Adrenal gland (tissue), 19 donors: Measurements from ENCODE around the gene AZU1. TPM values are rescaled to one million over a fixed set of nuclear protein-coding genes. Genes with fewer than 3 reads are reported as not detected.
A peak's percentile ranks its signal among the peaks of the same experiment; 100 is the strongest.

ENCODE experiments used
- DNase-seq, 7 donors: peaks; one replicate each; pipeline ENCODE4 v3.0.0-alpha.2; 2019 to 2020
- H3K27ac ChIP-seq, 5 donors: fragments of 200-600 bp; sonication (generic) in 4 of 5; 1 replicate in 3 of 5; 2 replicates in 2 of 5; pipeline versions ENCODE4 v1.5.1 to v1.8.0; 2016 to 2020; ENCODE audit warnings: mild to moderate bottlenecking in 1 of 5
- H3K27me3 ChIP-seq: fragments of 200-600 bp; 2 replicates; pipeline ENCODE4 v1.8.0; 2021
- H3K36me3 ChIP-seq, 2 donors: fragments of 200-600 bp; replicated peaks in 1 of 2; 1 replicate in 1 of 2; 2 replicates in 1 of 2; pipeline versions ENCODE4 v1.5.1 to v1.8.0; 2018 to 2022
- H3K4me1 ChIP-seq, 2 donors: fragments of 200-600 bp; replicated peaks in 1 of 2; 1 replicate in 1 of 2; 2 replicates in 1 of 2; pipeline versions ENCODE4 v1.5.1 to v1.8.0; 2018 to 2021
- H3K4me3 ChIP-seq, 4 donors: fragments of 200-600 bp; sonication (generic) in 3 of 4; one replicate each; pipeline ENCODE4 v1.5.1; 2016 to 2018
- H3K9me3 ChIP-seq, 3 donors: fragments of 200-600 bp; sonication (generic) in 1 of 3; replicated peaks in 1 of 3; 1 replicate in 2 of 3; 2 replicates in 1 of 3; pipeline versions ENCODE4 v1.5.1 to v1.8.0; 2016 to 2021
- CTCF ChIP-seq, 6 experiments: fragments of 450-650 bp in 4 of 6; fragments of 200-600 bp in 2 of 6; sonication (generic) in 1 of 6; IDR thresholded peaks; 1 replicate in 5 of 6; 2 replicates in 1 of 6; pipeline versions ENCODE4 v1.5.1 to v1.8.0; 2016 to 2021; ENCODE audit warnings: antibody characterized with exemption in 6 of 6, mild to moderate bottlenecking in 2 of 6, moderate library complexity in 1 of 6
- POLR2A ChIP-seq, 2 donors: fragments of 450-650 bp; IDR thresholded peaks; one replicate each; pipeline ENCODE4 v1.6.1; 2017; ENCODE audit warnings: antibody characterized with exemption in 2 of 2, mild to moderate bottlenecking in 2 of 2, moderate library complexity in 1 of 2
- WGBS, 4 donors: extraction: QIAGEN DNeasy Blood & Tissue Kit in 2 of 4; methylation state at CpG; one replicate each; pipeline versions ENCODE4 v1.1.5 to v1.1.7; 2013 to 2017; 5-methylcytosine and 5-hydroxymethylcytosine counted together
- intact Hi-C, 2 donors: fragments of 100-400 bp; cut with DNase I; formaldehyde crosslinking; loops; one replicate each; pipeline versions ENCODE4 v1.14.1 to v1.15.0; 2022 to 2023
- long read RNA-seq, 10 donors: library from polyadenylated mRNA in 3 of 10; unstranded in 2 of 10; stranded (forward) in 1 of 10; transcript quantifications; one replicate each; pipeline ENCODE4 v2.0.0 and lab custom pipeline, GENCODE V29; 2021 to 2026
- polyA plus RNA-seq, 3 donors: library from polyadenylated mRNA; stranded (reverse); fragments of 200-250 nt in 2 of 3; fragments of 350-450 nt in 1 of 3; fragmentation: Illumina TruSeq in 1 of 3; extraction: RNeasy Lipid Tissue Mini Kit (QIAGEN cat#74804) in 1 of 3; gene quantifications; one replicate each; pipeline ENCODE4 v1.2.3, GENCODE V29; 2013 to 2014
- total RNA-seq, 9 donors: library from RNA; depleted of rRNA in 4 of 9; stranded (reverse); fragments of >200 nt in 4 of 9; fragments of 120-200 nt in 1 of 9; fragmentation: NEBNext Ultra II Directional in 1 of 9; extraction: Animal tissue kit (Norgen Biotek cat#: 25700) in 1 of 9; gene quantifications; one replicate each; pipeline versions ENCODE4 v1.1.0 to v1.2.4, GENCODE V29; 2013 to 2023
- donor health status: healthy with polysubstance abuse.
- donor health status: Bipolar disorder and iron deficiency.
- donor health status: DM: yes; HTN: yes; CAD: no.
- donor health status: DM: no; HTN: no; CAD: no.
- donor health status: DM: no; HTN: no; CAD: no.
- donor health status: DM: yes; HTN: yes; CAD: no.

Gene AZU1
- total RNA-seq (under 1 TPM in 5 of 9 donors, not detected in 4; 0.11 to 0.87 (median 0.28) TPM), polyA plus RNA-seq (1 to 10 TPM in 1 of 3 donors, under 1 TPM in 1, not detected in 1; 0.30 to 1.1 TPM)
- long read RNA-seq, donor 1 = 0 reads
- long read RNA-seq, donor 2 = 0 reads
- long read RNA-seq, donor 3 = 0 reads
- long read RNA-seq, donor 4 = 0 reads
- long read RNA-seq, donor 5 = 0 reads
- long read RNA-seq, donor 6, partial matches to known transcripts = 0 of 1 reads
- long read RNA-seq, donor 6, other reads (novel, unspliced or antisense) = 0 of 1 reads
- long read RNA-seq, donor 7 = 0 reads
- long read RNA-seq, donor 8, partial matches to known transcripts = 0 of 1 reads
- long read RNA-seq, donor 8, other reads (novel, unspliced or antisense) = 0 of 1 reads
- long read RNA-seq, donor 9 = 0 reads
- long read RNA-seq, donor 10, partial matches to known transcripts = 0 of 1 reads
- long read RNA-seq, donor 10, other reads (novel, unspliced or antisense) = 0 of 1 reads

- peak in 2 of 7 donors; percentile 46 to 62 for DNase-seq
- intact Hi-C loops = no loop called here
- 43 to 64% (median 59%) methylated on average over 4 to 33 of the region's 33 CpGs for WGBS, 4 donors
Measured at GRCh38 chr19:827710-828321, at the start of gene AZU1. AZU1 (plus strand) TSS chr19:827837; CDS start chr19:827847, 10 bp downstream.

GRCh38 chr19:778910-779653 is 48.6 kb upstream of the AZU1 start:
- Histone ChIP-seq H3K27ac (peak overlapping the region in 2 of 5 donors; percentile 71 to 88), H3K36me3 (no peaks in the 10 kb centered on the region), H3K4me1 (no peaks in the 10 kb centered on the region), H3K4me3 (no peak overlapping the region), H3K9me3 (no peaks in the 10 kb centered on the region), H3K27me3 (no peaks in the 10 kb centered on the region)
- intact Hi-C loops = loop anchor here (10.0 kb wide), 2 partner anchors 76 to 216 kb away; partner anchors contain the start of genes CFD (in 1 of the 2) and ELANE (in 1 of the 2)
- no peak for TF ChIP-seq CTCF (IDR thresholded peaks at IDR 0.05)
- TF ChIP-seq POLR2A (IDR thresholded peaks at IDR 0.05) = no peak
- 54 to 75% (median 58%) methylated on average over 28 to 36 of the region's 36 CpGs for WGBS, 4 donors
- peak in 6 of 7 donors; percentile 60 to 78 (median 74) for DNase-seq

More at GRCh38 chr19:827710-828321, at the start of gene AZU1:
- Histone ChIP-seq H3K4me1 (no peaks in the 10 kb centered on the region), H3K27me3 (peaks cover 12% of the 10 kb centered on the region), H3K36me3 (no peaks in the 10 kb centered on the region), H3K27ac (no peak within 1 kb of the TSS), H3K9me3 (no peaks in the 10 kb centered on the region), H3K4me3 (no peak within 1 kb of the TSS)
- TF ChIP-seq CTCF (IDR thresholded peaks at IDR 0.05) = no peak
- TF ChIP-seq POLR2A (IDR thresholded peaks at IDR 0.05) = no peak

GRCh38 chr19:780935-781334 is 46.7 kb upstream of the AZU1 start:
- Histone ChIP-seq H3K4me3 (no peak overlapping the region), H3K9me3 (no peaks in the 10 kb centered on the region), H3K27me3 (no peaks in the 10 kb centered on the region), H3K36me3 (no peaks in the 10 kb centered on the region), H3K27ac (peak overlapping the region in 1 of 5 donors; percentile 68), H3K4me1 (no peaks in the 10 kb centered on the region)
- no peak for DNase-seq
- 76 to 82% (median 80%) methylated on average over 1 to 15 of the region's 15 CpGs for WGBS, 4 donors
- intact Hi-C loops = no loop called here
- no peak for TF ChIP-seq POLR2A (IDR thresholded peaks at IDR 0.05)
- no peak for TF ChIP-seq CTCF (IDR thresholded peaks at IDR 0.05)

- intact Hi-C loops = no loop called here
- Histone ChIP-seq H3K9me3 (no peaks in the 10 kb centered on the region), H3K36me3 (no peaks in the 10 kb centered on the region), H3K27me3 (no peaks in the 10 kb centered on the region), H3K4me3 (no peak overlapping the region), H3K4me1 (no peaks in the 10 kb centered on the region), H3K27ac (peak overlapping the region in 3 of 5 donors; percentile 60 to 85 (median 68))
- TF ChIP-seq CTCF (IDR thresholded peaks at IDR 0.05) (no peak), POLR2A (IDR thresholded peaks at IDR 0.05) (no peak)
- no peak for DNase-seq
- 80 to 90% (median 84%) methylated on average over 13 to 19 of the region's 19 CpGs for WGBS, 4 donors
Measured at GRCh38 chr19:781800-782184, 45.8 kb upstream of the AZU1 start.
